ENCODE measurements around the gene AMELX.
A peak's percentile ranks its signal among the peaks of the same experiment; 100 is the strongest.

The AMELX gene

DNA sequence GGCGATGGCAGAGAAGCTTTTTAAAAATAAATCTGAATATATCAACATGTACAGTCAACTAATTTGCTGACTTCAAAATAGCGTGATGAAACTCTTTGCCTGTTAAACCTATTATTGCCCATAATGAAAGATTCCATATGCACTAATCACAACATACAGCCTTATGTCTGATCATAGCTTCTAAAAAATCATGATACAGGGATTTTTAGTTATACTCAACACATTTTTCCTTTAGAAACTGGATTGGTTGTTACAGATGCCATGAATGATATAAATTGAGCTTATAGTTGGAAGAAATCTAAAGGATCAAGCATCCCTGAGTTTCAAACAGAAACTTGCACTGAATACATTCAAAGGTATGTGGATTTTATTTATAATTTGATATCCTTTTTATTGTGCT, at the start of gene AMELX:
TSS of gene AMELX (plus strand) at position 301 of the 400 bp plus-strand sequence. CDS start 1,376 bp downstream, outside the sequence.
- DNase-seq = no peak

- DNase-seq = no peak
Measured at GRCh38 chrX:11244636-11245035, 48.6 kb upstream of the AMELX start.

GRCh38 chrX:11254417-11255109, 38.6 kb upstream of the AMELX start:
- DNase-seq = peak; percentile 10

GRCh38 chrX:11257290-11257689, 35.9 kb upstream of the AMELX start:
- no peak for DNase-seq

DNA sequence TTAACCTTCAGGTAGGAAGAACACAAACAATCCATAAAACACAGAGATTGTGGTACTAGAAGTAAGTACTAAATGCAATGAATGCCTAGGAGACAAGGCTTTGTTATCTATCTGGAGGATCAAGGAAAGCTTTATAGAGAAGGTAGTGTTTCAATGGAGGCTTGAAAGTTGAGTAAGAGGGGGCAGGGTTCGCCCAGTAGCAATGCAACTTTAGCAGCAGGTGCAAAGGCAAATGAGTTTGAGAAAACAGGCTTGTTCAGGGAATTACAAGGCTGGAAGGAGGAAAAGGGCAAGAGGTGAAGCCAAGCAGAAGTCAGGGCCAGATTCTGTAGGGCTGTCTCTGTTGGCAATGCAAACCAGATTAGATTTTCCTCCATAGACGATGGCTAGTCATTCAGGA, 35.5 kb upstream of the AMELX start:
- DNase-seq = no peak

- no peak for DNase-seq
Measured at GRCh38 chrX:11259437-11259836, 33.8 kb upstream of the AMELX start.

DNA sequence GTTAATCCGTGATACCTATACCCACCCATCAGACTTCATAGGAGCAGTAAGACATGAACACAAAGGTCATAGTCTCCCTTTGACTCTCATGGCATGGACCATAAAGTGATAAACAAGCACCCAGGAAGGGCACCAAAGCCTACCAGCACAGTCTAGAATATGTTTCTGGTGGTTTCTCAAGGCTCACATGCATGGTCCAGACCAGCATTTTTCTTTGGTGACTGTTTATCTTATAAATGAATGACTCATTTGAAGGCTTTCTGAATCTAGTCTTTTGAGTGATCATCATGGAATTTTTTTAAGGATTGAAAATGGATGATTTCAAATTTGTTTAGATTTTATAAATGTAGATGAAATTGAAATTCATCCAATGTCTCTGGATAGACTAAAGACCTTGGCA, 32.0 kb upstream of the AMELX start:
- DNase-seq = no peak

- no peak for DNase-seq
Measured at GRCh38 chrX:11264925-11265324, 28.3 kb upstream of the AMELX start.

GRCh38 chrX:11265352-11265751, 27.9 kb upstream of the AMELX start:
- DNase-seq = no peak

GRCh38 chrX:11266573-11267003, 26.6 kb upstream of the AMELX start:
- no peak for DNase-seq

- no peak for DNase-seq
Measured at GRCh38 chrX:11267425-11267824, 25.8 kb upstream of the AMELX start.

- DNase-seq = no peak
Measured at GRCh38 chrX:11269006-11269405, 24.2 kb upstream of the AMELX start.

DNA sequence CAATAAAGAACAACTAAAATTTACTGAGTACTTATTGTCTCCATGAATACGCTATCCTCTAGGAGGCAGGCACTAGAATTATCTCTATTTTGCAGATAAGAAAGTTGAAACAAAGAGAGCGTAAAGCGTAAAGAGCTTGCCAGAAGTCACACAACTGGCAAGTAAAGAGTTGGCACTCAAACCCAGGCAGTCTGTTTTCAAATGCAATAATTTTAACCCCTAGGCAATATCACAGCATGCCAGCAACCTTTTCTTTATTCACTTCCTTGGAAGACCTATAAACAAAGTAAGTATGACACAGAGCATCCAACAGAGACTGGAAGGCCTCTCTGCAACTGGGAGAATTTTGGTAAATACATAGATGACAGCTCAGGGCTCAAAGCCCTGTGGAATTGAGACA, 23.2 kb upstream of the AMELX start:
- DNase-seq = no peak

DNA sequence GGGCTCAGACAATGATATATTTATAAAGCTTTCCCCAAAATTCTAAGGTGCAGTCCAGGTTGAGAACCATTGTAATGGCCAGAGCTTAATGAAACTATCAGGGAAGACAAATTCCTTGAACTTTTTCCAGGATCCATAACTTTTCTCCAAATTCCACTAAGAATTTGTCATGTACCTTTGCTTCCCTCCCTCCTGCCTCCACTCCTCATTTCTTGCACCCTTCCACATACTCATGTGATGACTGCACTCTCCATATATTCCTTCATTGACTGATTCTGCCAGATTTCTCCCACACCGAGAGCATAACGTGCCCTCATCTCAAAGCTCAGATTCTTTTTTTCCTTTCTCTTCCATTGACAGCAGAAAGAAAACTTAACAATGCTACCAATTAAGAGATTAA, 20.9 kb upstream of the AMELX start:
- no peak for DNase-seq

DNA sequence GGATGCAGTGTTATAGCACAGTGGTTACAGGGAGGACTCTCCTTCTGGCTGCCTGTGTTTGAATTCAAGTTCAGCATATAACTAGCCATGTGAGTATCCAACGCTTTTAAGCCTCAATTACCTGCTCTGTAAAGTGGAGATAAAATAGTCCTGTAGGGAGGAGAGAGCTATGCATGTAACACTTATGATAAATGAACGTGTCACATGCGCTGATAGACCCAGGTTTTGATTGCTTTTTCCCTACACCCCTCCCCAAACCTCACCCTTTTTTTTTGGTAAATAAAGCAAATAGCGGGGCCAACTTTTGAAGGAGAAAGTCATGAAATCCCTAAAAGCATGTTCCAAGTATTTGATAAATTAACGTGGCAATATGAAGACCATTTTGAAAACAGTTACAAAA, 20.4 kb upstream of the AMELX start:
- DNase-seq = no peak

DNA sequence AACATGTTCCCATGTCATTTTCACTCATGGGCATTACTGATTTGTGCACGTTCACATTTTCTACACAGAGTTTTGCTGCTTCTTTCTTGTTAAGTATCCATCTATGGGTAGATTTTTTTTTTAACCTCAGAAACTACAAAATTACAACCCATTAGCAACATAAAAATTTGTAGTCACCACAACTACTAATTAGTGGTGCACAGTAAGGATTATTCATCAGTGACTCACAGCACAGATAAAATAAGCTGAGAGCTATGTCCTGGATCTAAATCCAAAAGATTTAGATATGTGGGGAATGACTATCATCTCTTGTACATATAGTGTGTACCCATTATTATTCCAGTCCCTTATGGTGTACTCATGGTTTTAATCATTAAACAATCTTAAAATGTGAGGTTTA, 19.7 kb upstream of the AMELX start:
- DNase-seq = no peak

DNA sequence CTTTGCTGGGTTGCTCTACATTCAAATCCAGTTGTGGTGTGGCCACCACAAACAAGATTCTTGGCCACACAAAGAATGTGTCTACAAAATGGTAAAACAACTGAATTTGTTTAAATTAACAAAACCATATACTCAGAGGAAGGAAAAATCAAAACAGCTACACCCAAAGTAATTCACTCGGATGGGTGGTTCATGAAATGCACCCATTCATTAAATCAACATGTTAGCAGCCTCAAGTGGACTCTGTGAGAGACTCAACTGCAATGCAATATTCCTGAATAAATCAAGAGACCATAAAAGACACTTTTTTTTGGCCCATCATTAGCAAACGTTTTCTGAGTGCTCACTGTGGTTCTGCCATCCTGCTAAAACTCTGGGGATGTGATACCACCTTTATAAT, 11.2 kb upstream of the AMELX start:
- DNase-seq = no peak

- no peak for DNase-seq
Measured at GRCh38 chrX:11285651-11286050, 7.6 kb upstream of the AMELX start.

DNA sequence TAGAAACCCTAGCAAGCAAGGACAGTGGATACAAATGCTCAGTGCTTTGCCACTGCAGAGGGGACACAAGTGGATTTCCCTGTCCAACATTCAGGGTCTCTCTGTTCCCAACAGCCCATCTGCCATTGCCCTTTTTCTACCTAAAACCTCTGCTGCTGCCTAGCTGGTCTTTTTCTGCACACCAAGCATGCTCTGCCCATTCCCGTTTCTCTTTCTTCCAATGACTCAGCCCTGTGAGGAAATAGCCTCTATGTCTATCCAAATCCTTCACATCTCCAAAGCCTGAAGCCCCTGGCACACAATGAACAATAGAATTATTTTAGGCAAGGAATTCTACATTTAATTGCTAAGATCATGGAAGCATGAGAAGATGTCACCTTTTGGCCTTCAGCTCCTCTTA, 5.7 kb upstream of the AMELX start:
- no peak for DNase-seq

GRCh38 chrX:11290416-11291102, 2.7 kb upstream of the AMELX start:
- DNase-seq = no peak

GRCh38 chrX:11296051-11296450, 2.8 kb downstream of the AMELX start:
- no peak for DNase-seq

GRCh38 chrX:11298600-11298999, 5.4 kb downstream of the AMELX start:
- no peak for DNase-seq

- DNase-seq = no peak
Measured at GRCh38 chrX:11304829-11305228, 11.6 kb downstream of the AMELX start.

- no peak for DNase-seq
Measured at GRCh38 chrX:11305641-11306040, 12.4 kb downstream of the AMELX start.

DNA sequence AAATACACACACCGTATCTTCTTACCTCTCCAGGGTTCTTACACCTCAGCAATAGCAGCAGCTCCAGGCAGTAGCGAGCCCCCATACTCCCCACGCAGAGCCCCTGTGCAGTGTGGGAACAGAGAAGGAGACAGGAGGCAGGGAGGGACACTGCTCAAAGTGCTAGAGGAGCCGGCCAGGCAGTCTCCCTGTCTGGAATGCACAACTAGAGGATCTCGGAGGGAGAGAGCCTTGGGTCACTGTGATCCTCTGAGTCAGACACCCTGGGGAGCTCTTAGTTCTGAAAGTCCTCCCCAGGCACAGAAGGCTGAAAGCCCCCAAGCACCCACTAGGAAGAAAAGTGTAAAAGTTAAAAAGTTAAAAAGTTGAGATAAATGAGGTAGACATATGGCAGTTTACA, 16.0 kb downstream of the AMELX start:
- no peak for DNase-seq
